Measurements from ENCODE around the gene C2CD2.

C2CD2 gene

DNA sequence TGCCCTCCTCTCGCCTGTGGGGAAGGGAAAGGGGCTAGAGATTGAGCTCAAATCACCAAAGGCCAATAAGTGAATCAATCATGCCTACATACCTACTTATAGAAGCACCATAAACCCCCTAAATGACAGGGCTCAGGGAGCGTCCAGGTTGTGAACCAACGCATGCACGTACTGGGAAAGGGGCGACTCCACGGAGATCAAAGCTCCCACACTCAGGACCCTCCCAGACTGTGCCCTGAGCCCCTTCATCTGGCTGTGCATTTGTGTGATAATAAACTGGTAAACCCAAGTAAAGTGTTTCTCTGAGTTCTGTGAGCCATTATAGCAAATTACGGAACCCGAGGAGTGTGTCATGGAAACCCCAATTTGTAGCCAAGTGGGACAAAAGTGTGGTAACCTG is 50.9 kb downstream of the C2CD2 start:
- H3K4me3 ChIP-seq (ENCODE audit: low read depth, low read length) = no peak overlapping the region
- no peak for DNase-seq (ENCODE audit: low read depth)
- TF ChIP-seq, protein P1, sequence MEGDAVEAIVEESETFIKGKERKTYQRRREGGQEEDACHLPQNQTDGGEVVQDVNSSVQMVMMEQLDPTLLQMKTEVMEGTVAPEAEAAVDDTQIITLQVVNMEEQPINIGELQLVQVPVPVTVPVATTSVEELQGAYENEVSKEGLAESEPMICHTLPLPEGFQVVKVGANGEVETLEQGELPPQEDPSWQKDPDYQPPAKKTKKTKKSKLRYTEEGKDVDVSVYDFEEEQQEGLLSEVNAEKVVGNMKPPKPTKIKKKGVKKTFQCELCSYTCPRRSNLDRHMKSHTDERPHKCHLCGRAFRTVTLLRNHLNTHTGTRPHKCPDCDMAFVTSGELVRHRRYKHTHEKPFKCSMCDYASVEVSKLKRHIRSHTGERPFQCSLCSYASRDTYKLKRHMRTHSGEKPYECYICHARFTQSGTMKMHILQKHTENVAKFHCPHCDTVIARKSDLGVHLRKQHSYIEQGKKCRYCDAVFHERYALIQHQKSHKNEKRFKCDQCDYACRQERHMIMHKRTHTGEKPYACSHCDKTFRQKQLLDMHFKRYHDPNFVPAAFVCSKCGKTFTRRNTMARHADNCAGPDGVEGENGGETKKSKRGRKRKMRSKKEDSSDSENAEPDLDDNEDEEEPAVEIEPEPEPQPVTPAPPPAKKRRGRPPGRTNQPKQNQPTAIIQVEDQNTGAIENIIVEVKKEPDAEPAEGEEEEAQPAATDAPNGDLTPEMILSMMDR (conservative IDR thresholded peaks at IDR 0.05; ENCODE audit: low read depth, low read length) = no peak

DNA sequence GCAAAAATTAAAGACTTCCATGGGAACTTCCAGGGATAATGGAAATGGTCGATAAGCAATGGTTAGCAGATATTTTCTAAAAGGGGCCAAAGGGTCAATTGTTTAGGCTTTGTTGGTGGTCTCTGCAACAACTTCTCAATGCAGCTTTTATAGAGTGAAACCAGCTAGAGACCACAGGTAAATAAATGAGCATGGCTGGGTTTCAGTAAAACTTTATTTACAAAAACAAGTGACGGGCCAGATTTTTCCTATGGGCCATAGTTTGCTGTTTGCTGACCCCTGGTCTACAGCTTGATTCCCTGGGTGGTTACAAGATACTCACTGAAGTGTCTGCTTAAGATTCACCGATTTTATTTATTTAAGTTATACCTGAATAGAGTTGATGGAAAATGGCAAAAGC is 52.0 kb downstream of the C2CD2 start:
- TF ChIP-seq, protein P1 (conservative IDR thresholded peaks at IDR 0.05; ENCODE audit: low read depth, low read length) = no peak
- DNase-seq (ENCODE audit: low read depth) = no peak
- no peak overlapping the region for H3K4me3 ChIP-seq (ENCODE audit: low read depth, low read length)

DNA sequence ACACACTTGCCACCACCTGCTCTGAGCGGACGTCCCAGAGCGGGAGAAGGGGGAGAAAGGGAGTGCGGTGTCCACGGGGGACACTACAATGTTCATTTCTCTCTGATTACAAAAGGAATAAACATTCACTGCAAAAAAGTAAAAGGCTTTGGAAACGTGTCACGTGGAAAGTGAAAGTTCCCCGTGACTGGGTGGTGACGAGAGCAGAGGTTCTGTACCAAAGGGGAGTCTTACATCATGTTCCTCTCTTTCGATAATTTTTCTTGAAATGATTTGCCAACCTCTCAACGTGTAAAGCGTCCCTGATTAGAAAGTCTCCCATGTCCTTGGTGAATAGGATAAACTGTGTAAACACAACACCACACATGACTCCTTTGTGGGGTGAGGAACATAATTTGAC is 52.7 kb downstream of the C2CD2 start:
- TF ChIP-seq, protein P1 (conservative IDR thresholded peaks at IDR 0.05; ENCODE audit: low read depth, low read length) = no peak
- no peak for DNase-seq (ENCODE audit: low read depth)
- no peak overlapping the region for H3K4me3 ChIP-seq (ENCODE audit: low read depth, low read length)

DNA sequence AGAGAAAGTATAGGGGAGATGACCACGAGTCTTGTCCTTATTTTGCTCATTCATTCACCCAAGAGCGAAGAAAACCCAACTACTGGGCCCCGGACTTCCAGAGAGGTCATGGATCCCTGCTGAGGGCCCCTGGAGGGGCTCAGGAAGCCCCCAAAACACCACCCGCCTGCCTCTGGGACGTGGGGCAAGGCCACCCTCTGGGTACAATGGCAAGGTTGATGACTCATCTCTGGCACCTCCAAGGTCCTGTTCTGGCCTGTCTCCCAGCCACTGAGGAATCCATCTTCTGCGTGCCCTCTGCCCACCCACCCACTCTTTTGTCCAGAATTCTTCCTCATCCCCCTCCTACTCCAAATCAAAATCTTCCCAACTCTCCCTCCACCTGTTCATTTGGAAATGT is 53.4 kb downstream of the C2CD2 start:
- TF ChIP-seq, protein P1 (conservative IDR thresholded peaks at IDR 0.05; ENCODE audit: low read depth, low read length) = no peak
- H3K4me3 ChIP-seq (ENCODE audit: low read depth, low read length) = no peak overlapping the region
- no peak for DNase-seq (ENCODE audit: low read depth)

DNA sequence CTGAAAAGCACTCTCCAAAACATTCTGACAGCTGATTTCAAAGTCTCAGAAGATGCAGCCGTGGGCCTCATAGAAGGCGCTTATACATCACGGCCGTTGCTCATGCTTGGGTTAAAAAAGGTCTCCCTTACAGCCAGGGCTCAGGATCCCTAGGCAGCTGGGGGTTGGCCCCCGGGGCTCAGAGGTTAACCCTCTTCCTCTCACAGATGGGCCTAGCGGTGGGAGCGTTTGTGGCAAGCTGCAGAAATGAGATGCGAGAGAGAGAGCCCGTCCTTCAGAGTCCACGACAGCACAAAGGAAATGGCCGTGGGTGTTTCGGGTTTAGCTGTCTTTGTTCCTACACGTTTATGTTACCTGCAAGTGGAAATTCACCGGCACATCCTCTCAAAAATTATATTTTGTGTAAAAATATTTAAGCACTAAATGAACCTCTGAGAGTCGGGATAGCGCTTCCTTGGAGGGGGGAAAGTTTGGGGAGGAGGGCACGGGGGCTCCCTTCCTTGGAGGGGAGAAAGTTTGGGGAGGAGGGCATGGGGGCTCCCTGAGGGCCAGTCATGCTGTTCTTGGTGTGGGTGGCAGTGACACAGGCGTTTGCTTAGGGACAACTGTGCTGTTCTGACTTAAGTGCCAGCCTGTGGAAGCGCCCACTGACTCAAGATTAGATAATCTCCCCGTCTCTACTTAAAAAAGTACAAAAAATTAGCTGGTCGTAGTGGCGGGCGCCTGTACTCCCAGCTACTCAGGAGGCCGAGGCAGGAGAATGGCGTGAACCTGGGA is 54.2 kb downstream of the C2CD2 start:
- TF ChIP-seq, protein P1 (conservative IDR thresholded peaks at IDR 0.05; ENCODE audit: low read depth, low read length) = no peak
- H3K4me3 ChIP-seq (ENCODE audit: low read depth, low read length) = no peak overlapping the region
- no peak for DNase-seq (ENCODE audit: low read depth)

DNA sequence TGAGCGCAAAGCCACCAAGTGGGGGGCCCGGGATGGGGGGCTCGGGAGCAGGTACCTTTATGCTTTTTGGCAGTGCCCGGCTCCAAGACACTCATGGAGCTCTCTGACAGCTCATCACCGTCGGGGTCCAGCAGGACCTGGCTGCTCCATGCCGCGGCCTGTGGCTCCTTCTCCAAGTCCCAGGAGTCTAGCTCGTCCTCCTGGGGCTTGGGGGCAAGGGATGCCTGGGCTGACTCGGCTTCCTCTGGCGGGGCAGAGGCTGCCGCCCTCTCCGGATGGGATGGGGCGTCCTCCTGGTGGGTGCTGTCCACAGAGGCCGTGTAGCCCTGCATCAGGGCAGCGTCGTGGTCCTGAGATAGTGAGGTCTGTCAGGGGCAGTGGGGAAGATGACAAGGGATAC is 54.8 kb downstream of the C2CD2 start:
- H3K4me3 ChIP-seq (ENCODE audit: low read depth, low read length) = no peak overlapping the region
- no peak for DNase-seq (ENCODE audit: low read depth)
- TF ChIP-seq, protein P1 (conservative IDR thresholded peaks at IDR 0.05; ENCODE audit: low read depth, low read length) = no peak

DNA sequence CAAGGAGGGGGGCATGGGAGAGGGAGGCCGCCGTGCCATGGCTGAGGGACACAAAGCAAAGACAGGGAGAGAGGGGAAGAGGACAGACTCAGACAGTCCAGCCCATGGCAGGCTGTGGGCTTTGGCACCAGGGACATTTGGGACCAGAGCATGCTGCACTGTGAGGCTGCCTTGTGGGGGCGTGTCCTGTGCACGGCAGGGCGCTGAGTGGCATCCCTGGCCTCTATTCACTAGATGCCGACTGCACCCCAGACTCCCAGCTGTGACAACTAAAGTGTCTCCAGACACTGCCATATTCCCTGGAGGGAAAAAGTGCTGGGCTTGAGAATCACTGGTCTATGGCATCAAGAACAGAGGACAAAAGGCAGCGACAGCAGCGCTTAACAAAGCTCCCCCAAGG is 56.1 kb downstream of the C2CD2 start:
- TF ChIP-seq, protein P1 (conservative IDR thresholded peaks at IDR 0.05; ENCODE audit: low read depth, low read length) = no peak
- no peak overlapping the region for H3K4me3 ChIP-seq (ENCODE audit: low read depth, low read length)
- no peak for DNase-seq (ENCODE audit: low read depth)

Measured in choroid plexus epithelial cell (primary cell).